Activated CD8-positive, alpha-beta memory T cell treated with anti-CD3 and anti-CD28 coated beads, Interleukin-2, amount 10 ng/mL, durations not matched to agents 7 days and 5 days (primary cell): ENCODE results near the gene STEAP1. TPM values are rescaled to one million over a fixed set of nuclear protein-coding genes. Genes with fewer than 3 reads are reported as not detected.
"Not testable (repeated sequence)": the region's sequence is repeated elsewhere in the genome, so short reads cannot be mapped to it uniquely, and the experiment has no call there.

Experiments
- ATAC-seq: fragments of 150-1000 bp; cut with Tn5 transposase; one replicate; pipeline ENCODE4 v1.10.0; 2021; ENCODE audit warnings: moderate library complexity
- CTCF ChIA-PET: fragments of 350-600 bp; sonication (Branson Sonifier 250); formaldehyde crosslinking; loops from one replicate; lab custom pipeline; 2021; ENCODE audit warnings: antibody characterized with exemption; lab: Charles Lee
- DNase-seq: peaks from one replicate; pipeline ENCODE4 v3.0.0-alpha.2; 2020
- H3K27ac Mint-ChIP-seq: one replicate; pipeline ENCODE4 v1.8.0; 2021; ENCODE audit warnings: mild to moderate bottlenecking, mixed read lengths
- H3K27me3 Mint-ChIP-seq: one replicate; pipeline ENCODE4 v1.8.0; 2021; ENCODE audit warnings: mixed read lengths
- H3K36me3 Mint-ChIP-seq: one replicate; pipeline ENCODE4 v1.8.0; 2021; ENCODE audit warnings: mild to moderate bottlenecking, mixed read lengths
- H3K4me1 Mint-ChIP-seq: one replicate; pipeline ENCODE4 v1.8.0; 2021; ENCODE audit warnings: mixed read lengths
- H3K4me3 Mint-ChIP-seq: one replicate; pipeline ENCODE4 v1.8.0; 2021; ENCODE audit warnings: mild to moderate bottlenecking, moderate library complexity, mixed read lengths
- H3K9me3 Mint-ChIP-seq: one replicate; pipeline ENCODE4 v1.8.0; 2022; ENCODE audit warnings: low read depth, mixed read lengths
- total RNA-seq, 2 experiments: library from RNA; stranded (reverse); gene quantifications; one replicate each; pipeline ENCODE4 v1.2.3, GENCODE V29; 2021

STEAP1 gene
- total RNA-seq, result under 1 TPM in 1 of 2 experiments, not detected in 1; 0.75 TPM

DNA sequence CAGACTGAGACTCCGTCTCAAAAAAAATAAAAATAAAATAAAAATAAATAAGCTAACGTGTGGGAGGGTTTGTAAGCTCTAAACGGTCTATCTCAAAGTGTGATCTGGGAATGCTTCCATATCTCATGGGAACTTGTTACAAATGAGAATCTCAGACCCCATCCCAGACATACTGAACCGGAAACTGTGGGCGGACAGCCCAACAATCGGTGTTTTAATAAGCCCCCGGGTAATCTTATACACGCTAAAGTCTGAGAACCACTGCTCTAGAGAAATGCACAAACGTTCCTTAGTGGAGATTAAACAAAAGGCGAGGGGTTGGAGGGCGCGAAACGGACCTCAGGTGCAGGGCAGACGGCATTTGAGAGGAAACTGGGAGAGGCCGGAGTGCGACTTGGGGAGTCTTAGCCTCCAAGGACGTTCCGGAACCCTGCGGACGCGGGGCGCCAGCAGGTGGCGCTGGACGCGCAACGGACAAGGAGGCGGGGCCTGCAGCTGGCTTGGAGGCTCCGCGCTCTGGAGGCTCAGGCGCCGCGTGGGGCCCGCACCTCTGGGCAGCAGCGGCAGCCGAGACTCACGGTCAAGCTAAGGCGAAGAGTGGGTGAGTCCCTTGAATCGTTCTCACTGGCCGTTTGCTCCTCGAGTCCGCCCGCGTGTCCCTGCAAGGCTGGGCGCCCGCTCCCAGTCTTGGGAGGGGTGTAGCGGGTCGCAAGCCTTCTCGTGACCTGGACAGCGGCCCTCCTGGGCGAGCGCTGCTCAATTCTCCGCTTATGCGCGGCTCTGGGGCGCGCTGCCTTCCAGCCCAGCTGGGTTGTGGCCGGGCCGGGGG, at the start of gene STEAP1:
Gene STEAP1, plus strand, starts transcription at position 527 of the 829 bp plus-strand sequence. CDS start 5,320 bp downstream, outside the sequence.
- not testable (repeated sequence) for H3K4me1 Mint-ChIP-seq, H3K36me3 Mint-ChIP-seq, H3K27ac Mint-ChIP-seq, H3K9me3 Mint-ChIP-seq
- DNase-seq, result peak; percentile 87
- peak; percentile 99 for ATAC-seq
- peak within 1 kb of the TSS; percentile 31 for H3K4me3 Mint-ChIP-seq
- H3K27me3 Mint-ChIP-seq, result peaks cover 35% of the 10 kb centered on the region
- CTCF ChIA-PET, result interaction anchor here (0.7 to 4.7 kb wide), 17 partner anchors 11 to 277 kb away, joined by 3 to 69 read pairs (median 5); partner anchors contain the start of genes GTPBP10 and STEAP2

DNA sequence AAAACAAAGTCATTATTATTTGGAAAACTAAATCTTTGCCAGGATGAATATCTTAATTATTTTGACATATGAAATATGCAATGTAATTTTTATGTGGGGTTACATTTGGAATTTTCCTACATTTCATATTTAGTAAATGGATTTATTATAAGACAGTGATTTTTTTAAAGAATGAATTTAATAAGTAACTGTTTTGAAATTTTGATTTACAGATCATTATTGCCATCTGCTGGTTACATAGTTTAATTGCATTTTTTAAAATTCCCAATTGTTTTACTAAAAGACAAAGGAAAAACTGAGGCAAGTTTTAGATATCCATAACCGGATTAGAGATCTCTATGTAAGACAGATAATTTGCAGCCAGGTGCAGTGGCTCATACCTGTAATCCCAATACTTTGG, 39.3 kb upstream of the STEAP1 start:
- H3K4me1 Mint-ChIP-seq, H3K4me3 Mint-ChIP-seq, H3K36me3 Mint-ChIP-seq, H3K9me3 Mint-ChIP-seq, ATAC-seq, CTCF ChIA-PET, H3K27ac Mint-ChIP-seq, DNase-seq: not testable (repeated sequence)
- H3K27me3 Mint-ChIP-seq, result peaks cover 29% of the 10 kb centered on the region

DNA sequence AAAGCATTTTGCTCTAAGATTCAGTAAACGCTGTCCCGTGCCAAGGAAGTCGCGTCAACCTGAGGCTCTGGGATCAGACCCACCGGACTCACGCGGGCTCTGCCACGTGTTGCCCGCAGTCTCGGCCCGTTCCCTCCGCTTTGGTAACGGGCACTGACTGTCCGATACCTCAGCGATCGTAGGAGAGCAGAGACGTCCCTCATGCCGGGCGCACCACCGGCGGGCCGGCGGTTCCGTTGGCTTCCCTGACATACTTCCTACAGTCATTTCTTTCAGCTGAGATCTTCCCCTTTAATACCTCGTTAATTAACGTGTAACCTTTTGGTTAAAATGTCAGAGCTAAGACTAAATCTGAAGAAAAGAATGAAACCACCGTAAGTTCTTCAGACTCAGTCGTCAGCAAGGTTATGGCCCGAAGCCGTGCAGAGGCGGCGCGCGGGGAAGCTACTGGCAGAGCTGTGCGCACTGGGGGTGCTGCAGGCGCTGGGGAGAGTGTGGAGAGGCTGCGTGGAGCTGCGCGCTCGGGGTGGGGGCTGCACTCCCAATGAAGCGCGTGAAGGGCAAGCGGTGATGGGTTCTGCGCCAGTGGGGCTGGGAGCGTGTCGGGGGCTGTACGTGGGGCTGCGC, 35.6 kb upstream of the STEAP1 start:
- H3K4me1 Mint-ChIP-seq, ATAC-seq, H3K9me3 Mint-ChIP-seq, H3K36me3 Mint-ChIP-seq, H3K27ac Mint-ChIP-seq, CTCF ChIA-PET, DNase-seq: not testable (repeated sequence)
- Mint-ChIP-seq H3K27me3 (peaks cover 31% of the 10 kb centered on the region), H3K4me3 (peak overlapping the region; percentile 38)

DNA sequence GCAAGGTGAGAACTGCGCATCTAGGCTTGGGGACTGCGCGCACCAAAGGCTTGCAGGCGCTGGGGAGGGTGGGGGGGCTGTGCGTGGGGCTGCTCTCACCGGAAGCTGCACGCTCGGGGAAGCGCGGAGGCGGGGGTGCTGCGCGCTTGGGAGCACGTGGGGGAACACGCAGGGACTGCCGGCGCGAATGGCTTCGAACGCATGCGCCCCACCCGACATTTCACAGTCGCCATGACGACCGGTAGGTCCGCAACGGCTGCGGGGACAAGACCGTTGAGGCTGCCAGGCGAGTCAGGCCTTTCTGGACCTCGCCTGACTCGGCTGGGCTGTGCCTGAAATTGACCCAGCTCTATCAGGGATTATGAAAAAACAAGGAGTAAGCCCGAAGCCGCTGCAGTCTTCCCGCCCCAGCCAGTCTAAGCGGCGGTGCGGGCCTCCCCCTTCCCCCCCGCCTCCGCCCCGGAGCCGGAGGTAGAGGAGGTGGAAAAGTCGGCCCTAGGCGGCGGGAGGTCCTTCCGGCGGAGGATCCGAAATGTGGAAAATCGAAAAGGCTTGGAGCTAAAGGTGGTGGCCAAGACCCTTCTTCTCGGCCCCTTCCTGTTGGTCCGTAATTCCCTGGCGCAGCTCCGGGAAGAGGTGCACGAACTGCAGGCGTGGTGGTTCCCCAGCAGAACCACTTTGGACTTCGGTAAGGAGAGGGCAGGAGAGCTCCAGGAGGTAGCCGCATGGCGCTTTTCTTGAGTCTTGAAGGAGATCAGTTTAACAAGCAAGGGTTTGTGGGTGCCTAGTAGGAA, 34.9 kb upstream of the STEAP1 start:
- H3K4me3 Mint-ChIP-seq, result peak overlapping the region; percentile 38
- H3K27ac Mint-ChIP-seq, result no peak overlapping the region
- no peaks in the 10 kb centered on the region for H3K36me3 Mint-ChIP-seq
- H3K27me3 Mint-ChIP-seq, result peaks cover 31% of the 10 kb centered on the region
- H3K4me1 Mint-ChIP-seq, result peaks cover 5% of the 10 kb centered on the region
- CTCF ChIA-PET, result no interaction called here
- DNase-seq (no peak), ATAC-seq (no peak)
- no peaks in the 10 kb centered on the region for H3K9me3 Mint-ChIP-seq

DNA sequence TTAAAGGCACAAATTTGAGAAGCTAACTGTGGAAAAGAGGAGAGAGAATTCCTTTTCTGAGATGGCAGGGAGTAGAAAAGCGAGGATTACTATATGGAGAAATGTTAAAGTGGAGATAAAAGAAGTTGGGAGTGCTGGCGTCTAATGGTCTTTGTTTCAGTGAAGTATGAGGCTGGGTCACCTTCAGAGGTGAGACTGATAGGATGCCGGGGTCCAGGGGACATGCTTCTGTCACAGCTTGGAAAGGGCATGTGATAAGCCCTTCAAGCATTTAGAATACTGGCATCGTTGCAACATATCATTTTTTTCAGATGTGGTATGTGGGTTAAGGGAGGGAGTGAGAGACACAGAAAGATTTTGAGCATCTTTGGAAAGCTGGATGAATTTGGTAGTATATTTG, 34.1 kb upstream of the STEAP1 start:
- H3K27ac Mint-ChIP-seq, H3K36me3 Mint-ChIP-seq, ATAC-seq, H3K4me1 Mint-ChIP-seq, H3K4me3 Mint-ChIP-seq, H3K9me3 Mint-ChIP-seq, DNase-seq, CTCF ChIA-PET: not testable (repeated sequence)
- peaks cover 31% of the 10 kb centered on the region for H3K27me3 Mint-ChIP-seq

DNA sequence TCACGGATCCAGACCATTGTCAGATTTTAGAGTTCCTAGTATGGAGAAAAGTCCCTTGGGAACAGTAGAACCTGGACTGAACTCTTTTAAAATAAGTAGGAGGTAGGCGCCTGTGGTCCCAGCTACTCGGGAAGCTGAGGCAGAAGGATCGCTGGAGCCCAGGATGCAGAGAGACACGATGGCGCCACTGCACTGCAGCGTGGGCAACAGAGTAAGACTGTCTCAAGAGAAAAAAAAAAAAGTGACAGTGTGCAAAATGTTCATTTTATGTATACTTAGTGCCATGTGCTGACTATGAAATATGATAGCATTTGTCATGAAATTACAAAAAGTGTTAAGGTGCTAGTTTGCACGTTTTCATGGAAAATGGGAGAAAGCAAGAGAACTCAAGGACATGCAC, 22.5 kb upstream of the STEAP1 start:
- H3K9me3 Mint-ChIP-seq, ATAC-seq, CTCF ChIA-PET, DNase-seq, H3K27me3 Mint-ChIP-seq, H3K36me3 Mint-ChIP-seq, H3K27ac Mint-ChIP-seq, H3K4me3 Mint-ChIP-seq, H3K4me1 Mint-ChIP-seq: not testable (repeated sequence)

DNA sequence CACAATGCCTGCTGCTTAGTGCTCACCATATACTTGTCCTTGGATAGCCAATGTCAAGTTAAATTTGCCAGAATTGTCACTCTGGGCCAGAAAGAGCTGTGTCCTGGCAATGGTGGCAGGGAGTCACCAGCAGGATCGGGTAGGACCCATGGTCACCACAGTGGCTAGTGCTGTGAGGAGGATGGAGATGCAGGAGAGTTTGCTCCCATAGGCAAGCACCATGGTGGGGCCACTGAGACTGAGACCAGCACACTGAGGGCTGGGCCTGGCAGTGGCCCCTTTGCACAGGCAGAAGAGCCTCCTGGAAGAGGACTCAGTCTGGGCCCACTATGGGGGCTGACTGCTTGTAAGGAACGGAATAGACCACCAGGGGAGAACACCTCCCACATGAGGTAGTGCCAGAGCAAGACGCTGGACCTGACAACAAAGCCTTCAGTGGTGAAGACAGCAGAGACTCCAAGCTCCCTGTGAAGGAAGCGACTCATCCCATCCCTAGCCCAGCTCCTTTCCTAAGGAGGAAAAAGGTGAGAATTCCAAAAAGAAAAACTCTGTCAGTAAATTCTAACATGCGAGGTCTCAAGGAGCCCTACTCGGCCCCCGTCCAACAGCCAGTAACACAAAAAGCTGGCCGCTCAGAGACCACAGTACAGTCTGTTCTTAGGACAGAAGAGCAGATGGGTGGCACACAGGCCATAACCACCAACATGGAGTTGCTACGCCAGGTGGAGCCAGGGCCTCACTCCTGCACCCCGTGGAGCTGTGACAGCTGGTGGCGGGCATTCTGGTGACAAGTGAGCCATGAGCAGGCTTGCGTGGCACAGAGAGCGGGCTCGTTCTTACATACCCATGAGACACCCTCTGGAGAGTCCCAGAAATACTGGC, 6.9 kb upstream of the STEAP1 start:
- ATAC-seq, H3K4me1 Mint-ChIP-seq, H3K36me3 Mint-ChIP-seq, H3K4me3 Mint-ChIP-seq, H3K9me3 Mint-ChIP-seq, CTCF ChIA-PET, H3K27me3 Mint-ChIP-seq, DNase-seq, H3K27ac Mint-ChIP-seq: not testable (repeated sequence)

DNA sequence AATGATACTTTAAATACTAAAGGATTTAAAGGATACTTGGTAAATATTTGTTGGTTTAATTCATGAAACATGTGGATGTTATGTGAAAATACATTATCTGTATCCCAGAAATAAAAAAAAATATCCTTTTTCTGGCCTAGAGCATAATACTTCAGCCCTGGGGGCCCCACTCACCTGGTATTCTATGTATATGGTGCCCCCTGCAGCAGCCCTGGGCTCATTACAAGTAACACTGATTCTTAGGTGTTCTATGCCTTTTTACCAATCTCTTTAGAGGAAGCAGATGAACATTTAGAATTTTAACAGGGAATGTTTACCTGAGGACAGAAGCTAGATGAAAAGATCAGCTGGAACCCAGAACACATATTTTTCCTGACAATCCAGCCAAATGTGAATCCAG, 4.8 kb upstream of the STEAP1 start:
- H3K4me3 Mint-ChIP-seq, H3K9me3 Mint-ChIP-seq, H3K4me1 Mint-ChIP-seq, DNase-seq, H3K36me3 Mint-ChIP-seq, CTCF ChIA-PET, H3K27ac Mint-ChIP-seq, ATAC-seq: not testable (repeated sequence)
- H3K27me3 Mint-ChIP-seq, result peaks cover 10% of the 10 kb centered on the region

DNA sequence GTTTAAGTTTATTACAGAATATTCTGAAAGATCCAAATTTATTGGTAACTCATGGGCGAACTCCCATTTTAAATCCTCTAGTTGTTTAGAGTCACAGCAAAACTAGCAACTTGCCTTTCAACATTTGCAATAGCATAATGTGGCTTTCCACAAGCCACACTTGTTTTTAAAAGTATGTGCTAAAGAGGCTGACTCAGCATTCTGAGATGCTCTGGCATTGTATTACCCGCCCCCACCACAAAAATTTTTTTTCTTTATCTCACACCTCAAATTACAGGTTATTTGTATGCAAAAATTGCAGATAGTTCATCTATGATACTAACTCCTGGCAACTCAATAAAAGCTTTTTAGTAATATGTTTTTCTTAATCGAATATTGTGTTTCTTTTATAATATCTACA, 2.4 kb upstream of the STEAP1 start:
- H3K27me3 Mint-ChIP-seq, result peaks cover 30% of the 10 kb centered on the region
- ATAC-seq, H3K4me1 Mint-ChIP-seq, H3K4me3 Mint-ChIP-seq, DNase-seq, H3K27ac Mint-ChIP-seq, H3K36me3 Mint-ChIP-seq, H3K9me3 Mint-ChIP-seq: not testable (repeated sequence)
- CTCF ChIA-PET, result interaction anchor here (1.2 to 4.7 kb wide), 2 partner anchors 270 to 274 kb away, joined by 3 to 69 read pairs; no protein-coding TSS in a partner anchor

DNA sequence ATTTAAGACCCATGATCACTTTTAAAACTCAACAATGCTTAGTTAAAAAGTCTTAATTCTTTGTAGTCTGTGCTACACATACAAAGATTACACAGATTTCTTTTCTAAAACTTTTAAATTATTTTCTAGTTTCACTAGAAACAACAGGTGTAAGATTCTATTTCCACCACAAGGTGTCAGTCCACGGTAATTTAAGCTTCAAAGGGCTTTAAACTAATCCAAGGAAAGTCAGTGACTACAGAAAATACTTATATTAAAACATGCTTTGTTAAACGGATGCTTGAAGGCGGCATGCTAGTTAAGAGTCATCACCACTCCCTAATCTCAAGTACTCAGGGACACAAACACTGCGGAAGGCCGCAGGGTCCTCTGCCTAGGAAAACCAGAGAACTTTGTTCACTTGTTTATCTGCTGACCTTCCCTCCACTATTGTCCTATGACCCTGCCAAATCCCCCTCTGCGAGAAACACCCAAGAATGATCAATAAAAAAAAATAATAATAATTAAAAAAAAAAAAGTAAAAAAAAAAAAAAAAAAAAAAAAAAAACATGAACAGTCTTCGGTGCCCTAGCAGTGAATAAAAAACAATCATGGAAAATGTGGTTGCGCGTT, 1.5 kb upstream of the STEAP1 start:
- ATAC-seq, H3K4me3 Mint-ChIP-seq, H3K9me3 Mint-ChIP-seq, H3K36me3 Mint-ChIP-seq, H3K4me1 Mint-ChIP-seq, H3K27ac Mint-ChIP-seq, DNase-seq: not testable (repeated sequence)
- CTCF ChIA-PET, result interaction anchor here (0.7 to 4.7 kb wide), 7 partner anchors 13 to 279 kb away, joined by 3 to 69 read pairs (median 4); no protein-coding TSS in a partner anchor
- H3K27me3 Mint-ChIP-seq, result peaks cover 35% of the 10 kb centered on the region

DNA sequence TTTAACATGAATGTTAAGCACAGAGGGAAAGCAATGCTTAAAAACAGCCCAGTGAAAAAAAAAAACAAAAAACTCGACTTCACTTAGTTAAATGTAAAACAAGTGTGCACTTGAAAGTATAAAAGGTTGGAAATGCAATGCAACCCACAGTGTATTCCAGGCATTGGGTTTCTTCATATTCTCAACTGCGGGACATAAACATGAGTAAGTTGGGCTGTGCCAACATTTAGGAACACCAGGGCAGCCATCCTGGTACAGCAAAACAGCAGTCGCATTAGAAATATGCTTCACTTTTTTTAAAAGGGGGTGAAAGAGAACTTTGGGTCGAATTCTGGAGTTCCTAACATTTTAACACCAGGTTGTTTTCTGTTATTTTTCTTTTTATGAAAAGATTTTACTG, 937 bp downstream of the STEAP1 start:
- no peaks in the 10 kb centered on the region for H3K9me3 Mint-ChIP-seq
- peaks cover 35% of the 10 kb centered on the region for H3K27me3 Mint-ChIP-seq
- H3K4me3 Mint-ChIP-seq, result no peak overlapping the region
- no peaks in the 10 kb centered on the region for H3K36me3 Mint-ChIP-seq
- no peak for ATAC-seq
- CTCF ChIA-PET, result interaction anchor here (1.3 to 4.7 kb wide), 5 partner anchors 102 to 274 kb away, joined by 4 to 69 read pairs (median 8); no protein-coding TSS in a partner anchor
- H3K4me1 Mint-ChIP-seq, result peaks cover 7% of the 10 kb centered on the region
- H3K27ac Mint-ChIP-seq, result no peak overlapping the region
- no peak for DNase-seq

DNA sequence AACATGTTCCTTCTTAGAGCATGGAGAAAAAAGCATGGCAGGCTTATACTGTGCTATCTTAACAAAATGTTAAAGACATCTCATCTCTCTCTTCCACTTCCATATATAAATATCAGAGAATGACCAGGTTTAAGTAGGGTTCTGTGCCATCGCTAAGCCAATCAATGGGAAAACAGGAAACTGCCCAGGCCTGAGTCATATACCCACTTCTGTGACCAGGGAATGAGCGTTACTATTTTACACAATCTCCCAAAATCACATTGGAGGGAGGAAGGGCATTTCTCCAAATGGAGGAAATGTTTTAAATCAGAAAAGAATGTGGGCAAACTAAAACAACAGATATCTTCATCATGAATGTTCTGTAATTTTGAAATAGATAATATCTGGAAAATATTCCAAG, 3.1 kb downstream of the STEAP1 start:
- H3K9me3 Mint-ChIP-seq, CTCF ChIA-PET, H3K4me1 Mint-ChIP-seq, H3K27ac Mint-ChIP-seq, DNase-seq, H3K4me3 Mint-ChIP-seq, H3K36me3 Mint-ChIP-seq, ATAC-seq: not testable (repeated sequence)
- H3K27me3 Mint-ChIP-seq, result peaks cover 32% of the 10 kb centered on the region
